Measurements from ENCODE around the gene PAK4.

Gene PAK4

DNA sequence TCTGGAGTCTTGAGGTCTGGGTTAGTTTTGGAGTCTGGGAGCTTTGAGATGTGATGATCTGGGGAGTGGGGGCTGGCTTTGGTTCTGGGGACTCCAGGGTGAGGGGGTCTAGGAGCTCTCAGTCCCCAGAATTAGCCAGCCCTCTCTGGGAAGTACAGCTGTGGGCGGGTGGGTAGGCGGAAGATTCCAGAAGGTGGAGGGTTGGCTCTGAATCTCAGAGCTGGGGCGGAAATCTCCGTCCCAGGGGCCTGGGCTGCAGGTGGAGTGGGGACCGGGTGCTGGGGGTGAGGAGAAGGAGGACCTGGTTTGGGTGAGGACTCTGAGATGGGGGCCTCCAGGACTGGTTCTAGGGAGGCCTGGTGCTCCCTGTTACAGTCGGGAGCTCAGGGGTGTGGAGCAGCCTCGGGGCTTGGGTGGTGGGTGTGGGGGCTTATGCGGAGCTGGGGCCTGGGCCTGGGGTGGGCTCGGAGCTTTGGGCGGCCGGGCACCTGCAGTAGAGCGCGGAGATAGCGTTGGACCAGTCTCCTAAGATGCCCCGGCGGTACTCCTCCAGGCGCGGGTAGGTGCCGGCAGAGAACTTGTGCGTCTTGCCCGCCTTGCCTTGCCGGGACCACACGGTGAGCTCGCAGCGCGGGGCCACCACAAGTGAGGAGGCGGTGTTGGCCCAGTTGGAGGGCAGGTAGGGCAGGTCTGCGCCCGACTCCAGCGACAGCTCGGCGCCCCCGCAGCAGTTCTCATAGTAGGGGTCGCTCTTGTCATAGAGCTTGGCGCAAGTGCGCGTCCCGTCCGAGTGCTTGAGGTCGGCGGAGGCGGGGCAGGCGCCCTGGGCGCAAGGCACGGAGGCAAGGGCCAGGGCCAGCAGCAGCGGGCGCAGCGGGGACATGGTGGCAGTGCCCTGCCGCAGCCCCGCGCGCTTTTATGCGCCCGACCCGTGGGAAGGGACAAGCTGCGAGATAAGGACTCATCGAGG, 78.1 kb downstream of the PAK4 start, which contains the start of gene SYCN:
Gene SYCN (minus strand): TSS at position 892 of the 970 bp plus-strand sequence. CDS start 9 bp downstream, at position 883.
- POLR2A ChIA-PET: no interaction called here
- TF ChIP-seq, protein P1, sequence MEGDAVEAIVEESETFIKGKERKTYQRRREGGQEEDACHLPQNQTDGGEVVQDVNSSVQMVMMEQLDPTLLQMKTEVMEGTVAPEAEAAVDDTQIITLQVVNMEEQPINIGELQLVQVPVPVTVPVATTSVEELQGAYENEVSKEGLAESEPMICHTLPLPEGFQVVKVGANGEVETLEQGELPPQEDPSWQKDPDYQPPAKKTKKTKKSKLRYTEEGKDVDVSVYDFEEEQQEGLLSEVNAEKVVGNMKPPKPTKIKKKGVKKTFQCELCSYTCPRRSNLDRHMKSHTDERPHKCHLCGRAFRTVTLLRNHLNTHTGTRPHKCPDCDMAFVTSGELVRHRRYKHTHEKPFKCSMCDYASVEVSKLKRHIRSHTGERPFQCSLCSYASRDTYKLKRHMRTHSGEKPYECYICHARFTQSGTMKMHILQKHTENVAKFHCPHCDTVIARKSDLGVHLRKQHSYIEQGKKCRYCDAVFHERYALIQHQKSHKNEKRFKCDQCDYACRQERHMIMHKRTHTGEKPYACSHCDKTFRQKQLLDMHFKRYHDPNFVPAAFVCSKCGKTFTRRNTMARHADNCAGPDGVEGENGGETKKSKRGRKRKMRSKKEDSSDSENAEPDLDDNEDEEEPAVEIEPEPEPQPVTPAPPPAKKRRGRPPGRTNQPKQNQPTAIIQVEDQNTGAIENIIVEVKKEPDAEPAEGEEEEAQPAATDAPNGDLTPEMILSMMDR (IDR thresholded peaks at IDR 0.05; ENCODE audit: control extremely low read depth, extremely low read depth, low read depth, missing control alignments): no peak

GRCh38 chr19:39205449-39205764, 79.8 kb downstream of the PAK4 start:
- DNase-seq (ENCODE audit: extremely low spot score): no peak
- ChIA-PET POLR2A (no interaction called here), CTCF (no interaction called here)
- TF ChIP-seq, protein P1 (IDR thresholded peaks at IDR 0.05; ENCODE audit: control extremely low read depth, extremely low read depth, low read depth, missing control alignments): no peak

More for the DNA sequence above, 78.1 kb downstream of the PAK4 start, which contains the start of gene SYCN:
- CTCF ChIA-PET: interaction anchor here (1.0 kb wide), 1 partner anchor 16 kb away, joined by 4 read pairs; no protein-coding TSS in a partner anchor
- DNase-seq (ENCODE audit: extremely low spot score): no peak

GRCh38 chr19:39206122-39206521, 80.5 kb downstream of the PAK4 start:
- DNase-seq (ENCODE audit: extremely low spot score): no peak
- CTCF ChIA-PET: no interaction called here

DNA sequence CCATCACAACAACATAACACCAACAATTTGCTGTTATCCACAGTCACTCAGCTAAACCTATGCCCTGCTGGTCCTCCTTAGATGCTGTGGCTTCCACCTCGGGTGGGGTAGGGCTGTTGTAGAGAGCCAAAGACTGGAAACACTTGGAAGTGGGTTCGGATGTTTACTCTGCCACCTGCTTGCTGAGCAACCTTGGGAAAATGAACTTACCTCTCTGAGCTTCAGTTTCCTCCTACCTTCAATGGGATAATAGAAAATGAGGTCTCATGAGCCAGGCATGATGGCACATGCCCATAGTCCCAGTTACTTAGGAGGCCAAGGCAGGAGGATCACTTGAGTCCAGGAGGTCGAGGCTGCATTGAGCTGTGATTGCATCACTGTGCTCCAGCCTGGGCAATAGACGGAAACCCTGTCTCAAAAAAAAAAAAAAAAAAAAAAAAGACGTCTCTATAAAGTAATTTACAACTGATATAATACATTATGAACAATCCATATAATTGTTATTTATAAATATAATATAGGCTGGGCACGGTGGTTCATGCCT, 81.8 kb downstream of the PAK4 start:
- CTCF ChIA-PET: interaction anchor here (0.8 kb wide), 1 partner anchor 9 kb away, joined by 3 read pairs; no protein-coding TSS in a partner anchor
- POLR2A ChIA-PET: no interaction called here
- TF ChIP-seq, protein P1 (IDR thresholded peaks at IDR 0.05; ENCODE audit: control extremely low read depth, extremely low read depth, low read depth, missing control alignments): no peak
- no peak for DNase-seq (ENCODE audit: extremely low spot score)

More at GRCh38 chr19:39206122-39206521, 80.5 kb downstream of the PAK4 start:
- TF ChIP-seq, protein P1 (IDR thresholded peaks at IDR 0.05; ENCODE audit: control extremely low read depth, extremely low read depth, low read depth, missing control alignments): no peak
- POLR2A ChIA-PET: no interaction called here

GRCh38 chr19:39208175-39208795, 82.7 kb downstream of the PAK4 start:
- ChIA-PET POLR2A (no interaction called here), CTCF (no interaction called here)
- TF ChIP-seq, protein P1 (IDR thresholded peaks at IDR 0.05; ENCODE audit: control extremely low read depth, extremely low read depth, low read depth, missing control alignments): no peak
- DNase-seq (ENCODE audit: extremely low spot score): no peak

GRCh38 chr19:39209196-39209595, 83.6 kb downstream of the PAK4 start:
- ChIA-PET POLR2A (no interaction called here), CTCF (no interaction called here)
- no peak for DNase-seq (ENCODE audit: extremely low spot score)
- TF ChIP-seq, protein P1 (IDR thresholded peaks at IDR 0.05; ENCODE audit: control extremely low read depth, extremely low read depth, low read depth, missing control alignments): no peak

All from GM10248 (cell line).